A673 (cell line): ENCODE results near the gene DENND6A. TPM values are rescaled to one million over a fixed set of nuclear protein-coding genes. Genes with fewer than 3 reads are reported as not detected.

Source experiments
- BruUV-seq: library from RNA; stranded (reverse); fragments of 400-500 nt; replicated peaks from 2 replicates; lab custom pipeline; 2021; lab: Mats Ljungman, UMichigan
- CTCF ChIA-PET: fragments of 300-600 bp; sonication (Branson Sonifier 250); formaldehyde crosslinking; loops from one replicate; lab custom pipeline; 2022; ENCODE audit warnings: antibody characterized with exemption; lab: Charles Lee
- POLR2A ChIA-PET: fragments of 300-600 bp; sonication (Branson Sonifier 250); formaldehyde crosslinking; loops from one replicate; lab custom pipeline; 2022; ENCODE audit warnings: antibody characterized with exemption; ENCODE audit not compliant: low non-redundant PET; lab: Charles Lee
- DNase-seq: peaks from one replicate; pipeline ENCODE4 v3.0.0-alpha.2; 2015; ENCODE audit warnings: low spot score
- H3K27ac ChIP-seq: fragments of 200-600 bp; sonication (generic); 2 replicates; pipeline ENCODE4 v1.5.1; 2016; ENCODE audit warnings: mixed run types, low read depth, mild to moderate bottlenecking, mixed read lengths, antibody characterized with exemption, low read length; ENCODE audit not compliant: poor library complexity, severe bottlenecking
- H3K27me3 ChIP-seq: fragments of 200-600 bp; sonication (generic); replicated peaks from 2 replicates; pipeline ENCODE4 v1.6.1; 2017; ENCODE audit warnings: mixed run types, low read depth, mild to moderate bottlenecking, mixed read lengths, antibody characterized with exemption, low read length; ENCODE audit not compliant: insufficient read depth, poor library complexity
- H3K36me3 ChIP-seq: fragments of 200-600 bp; sonication (generic); 2 replicates; pipeline ENCODE4 v1.6.1; 2016; ENCODE audit warnings: mixed run types, mild to moderate bottlenecking, mixed read lengths, antibody characterized with exemption, low read length; ENCODE audit not compliant: insufficient read depth, poor library complexity, severe bottlenecking
- H3K4me1 ChIP-seq: fragments of 200-600 bp; sonication (generic); 2 replicates; pipeline ENCODE4 v1.6.1; 2017; ENCODE audit warnings: mixed run types, mild to moderate bottlenecking, mixed read lengths, antibody characterized with exemption, low read length; ENCODE audit not compliant: insufficient read depth, poor library complexity, severe bottlenecking
- H3K4me3 ChIP-seq: fragments of 200-600 bp; sonication (generic); 2 replicates; pipeline ENCODE4 v1.5.1; 2016; ENCODE audit warnings: low read depth, mixed run types, mild to moderate bottlenecking, mixed read lengths, low read length; ENCODE audit not compliant: poor library complexity, severe bottlenecking
- H3K9me3 ChIP-seq: fragments of 200-600 bp; sonication (generic); 2 replicates; pipeline ENCODE4 v1.6.1; 2016; ENCODE audit warnings: mixed run types, low read depth, mild to moderate bottlenecking, mixed read lengths, antibody characterized with exemption, low read length; ENCODE audit not compliant: poor library complexity, severe bottlenecking
- CTCF ChIP-seq: fragments of 300-800, 200-600 bp; sonication (generic); conservative IDR thresholded peaks from 2 replicates; pipeline ENCODE4 v1.5.1; 2017; ENCODE audit warnings: low read depth, mild to moderate bottlenecking, antibody characterized with exemption, low read length, moderate library complexity, mixed read lengths
- EZH2 ChIP-seq: fragments of 200-600 bp; sonication (generic); IDR thresholded peaks from 2 replicates; pipeline ENCODE4 v1.6.1; 2017; ENCODE audit warnings: borderline replicate concordance, low read depth, mild to moderate bottlenecking, mixed read lengths, antibody characterized with exemption, low read length; ENCODE audit not compliant: poor library complexity, severe bottlenecking
- intact Hi-C: fragments of 100-400 bp; cut with micrococcal nuclease; formaldehyde crosslinking; loops from one replicate; pipeline ENCODE4 v1.10.0; 2022; ENCODE audit not compliant: unreplicated experiment
- total RNA-seq: library from RNA; stranded (reverse); gene quantifications from 2 replicates; pipeline ENCODE4 v1.2.3, GENCODE V29; 2021

The DENND6A gene
- total RNA-seq, 1 experiment from 2014 or later, result 22.1 TPM

GRCh38 chr3:57647292-57647940 is 45.5 kb downstream of the DENND6A start:
- POLR2A ChIA-PET, result no interaction called here
- no peak for DNase-seq
- H3K27me3 ChIP-seq, result no peaks in the 10 kb centered on the region
- CTCF ChIA-PET, result no interaction called here
- no peak overlapping the region for H3K4me3 ChIP-seq
- no peak overlapping the region for H3K27ac ChIP-seq
- no peaks in the 10 kb centered on the region for H3K4me1 ChIP-seq
- no peaks in the 10 kb centered on the region for H3K36me3 ChIP-seq
- intact Hi-C loops, result no loop called here
- H3K9me3 ChIP-seq, result no peaks in the 10 kb centered on the region
- TF ChIP-seq CTCF, result no peak
- TF ChIP-seq EZH2, result no peak
- no TSS peak for BruUV-seq

DNA sequence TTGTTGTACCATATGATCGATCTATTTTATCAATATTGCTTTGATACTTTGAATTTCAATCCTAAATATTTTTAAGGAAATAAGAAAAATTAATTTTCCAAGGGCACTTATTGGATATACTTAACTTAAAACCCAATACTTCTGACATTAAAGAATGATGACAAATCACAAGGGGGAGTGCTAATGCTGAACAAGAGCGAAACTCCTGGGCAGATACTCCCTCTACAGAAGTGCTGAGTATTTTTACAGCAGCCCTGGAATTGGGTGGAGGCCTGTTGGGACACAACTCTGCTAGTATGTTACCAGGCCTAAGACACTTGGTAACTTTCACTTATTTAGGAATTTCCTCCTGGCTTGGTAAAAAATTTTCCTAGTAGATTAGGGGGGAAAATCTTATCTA is 46.2 kb downstream of the DENND6A start:
- Histone ChIP-seq H3K36me3 (no peaks in the 10 kb centered on the region), H3K27ac (no peak overlapping the region), H3K4me3 (no peak overlapping the region), H3K9me3 (no peaks in the 10 kb centered on the region), H3K4me1 (no peaks in the 10 kb centered on the region), H3K27me3 (no peaks in the 10 kb centered on the region)
- ChIA-PET CTCF (interaction anchor here (0.7 kb wide), 1 partner anchor 180 kb away, joined by 4 read pairs; no protein-coding TSS in a partner anchor), POLR2A (no interaction called here)
- no peak for TF ChIP-seq EZH2
- TF ChIP-seq CTCF, result no peak
- no TSS peak for BruUV-seq
- intact Hi-C loops, result no loop called here
- DNase-seq, result peak; percentile 4

DNA sequence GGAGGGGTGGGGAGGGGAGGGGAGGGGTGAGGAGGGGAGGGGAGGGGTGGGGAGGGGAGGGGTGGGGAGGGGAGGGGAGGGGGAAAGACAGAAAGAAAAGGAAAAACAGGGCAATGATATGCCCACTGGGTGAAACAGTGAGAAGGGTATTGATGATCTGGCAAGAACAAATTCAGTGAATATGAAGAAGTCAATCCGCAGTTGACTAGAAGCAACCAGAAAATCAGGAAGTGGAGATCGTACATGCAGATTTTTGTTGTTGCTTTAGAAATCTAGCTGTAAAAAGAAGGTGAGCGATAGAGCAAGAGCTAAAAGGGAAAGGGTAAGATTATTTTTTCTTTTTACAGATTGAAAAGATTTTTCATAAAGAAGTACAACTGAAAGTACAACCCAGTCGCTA is 48.1 kb downstream of the DENND6A start:
- intact Hi-C loops, result no loop called here
- Histone ChIP-seq H3K36me3 (no peaks in the 10 kb centered on the region), H3K9me3 (no peaks in the 10 kb centered on the region), H3K4me1 (no peaks in the 10 kb centered on the region), H3K27ac (no peak overlapping the region), H3K27me3 (no peaks in the 10 kb centered on the region), H3K4me3 (no peak overlapping the region)
- ChIA-PET CTCF (no interaction called here), POLR2A (no interaction called here)
- BruUV-seq, result no TSS peak
- DNase-seq, result no peak
- TF ChIP-seq EZH2, result no peak
- TF ChIP-seq CTCF, result no peak
